ENCODE results near the gene ZKSCAN3. TPM values are rescaled to one million over a fixed set of nuclear protein-coding genes. Genes with fewer than 3 reads are reported as not detected.

ZKSCAN3 gene
- total and polyA plus RNA-seq, 2 of the 4 experiments (the other 2 are of a cell fraction): 3.7 to 4.8 TPM

DNA sequence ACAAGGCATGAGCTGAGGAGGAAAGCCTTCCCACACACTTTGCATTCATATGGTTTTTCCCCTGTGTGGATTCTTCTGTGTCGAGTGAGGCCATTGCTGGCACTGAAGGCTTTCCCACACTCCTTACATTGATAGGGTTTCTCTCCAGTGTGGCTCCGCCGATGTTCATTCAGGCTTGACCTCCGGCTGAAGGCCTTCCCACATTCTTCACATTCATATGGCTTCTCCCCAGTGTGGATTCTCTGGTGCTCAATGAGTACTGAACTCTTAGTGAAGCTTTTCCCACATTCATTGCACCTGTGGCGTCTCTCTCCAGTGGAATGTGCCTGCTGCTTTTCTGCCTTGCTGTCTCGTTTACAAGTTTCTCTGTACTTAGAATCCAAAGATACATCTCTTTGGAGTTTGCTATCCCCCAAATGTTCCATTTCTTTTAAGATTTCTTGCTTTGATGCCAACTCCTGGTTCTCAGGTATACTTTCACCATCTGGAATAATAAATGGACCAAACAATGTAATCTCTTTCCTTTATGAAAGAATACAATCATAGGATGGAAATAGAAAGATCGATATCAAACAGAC, 23.3 kb upstream of the ZKSCAN3 start:
- Histone ChIP-seq H3K56ac (ENCODE audit: extremely low read depth, insufficient read depth, low read length) (no peak overlapping the region), H3K27ac (ENCODE audit: insufficient read depth, low read length) (no peak overlapping the region), H3K27me3 (ENCODE audit: control insufficient read depth, insufficient read depth, low read length) (no peaks in the 10 kb centered on the region), H3K18ac (ENCODE audit: low read depth, low read length) (no peak overlapping the region), H2BK120ac (ENCODE audit: low read depth, low read length) (no peak overlapping the region), H3K4me3 (ENCODE audit: insufficient read depth, low read depth, low read length) (no peak overlapping the region), H3K4me1 (ENCODE audit: control insufficient read depth, insufficient read depth, low read length) (no peaks in the 10 kb centered on the region), H3K4ac (ENCODE audit: low read depth, low read length) (no peak overlapping the region), H3K9ac (ENCODE audit: low read depth, low read length) (no peak overlapping the region), H4K91ac (ENCODE audit: insufficient read depth, low read depth, low read length) (no peak overlapping the region), H2AK5ac (ENCODE audit: low read depth, low read length) (no peak overlapping the region), H3K9me3 (ENCODE audit: control insufficient read depth, insufficient read depth, low read length) (peaks cover 21% of the 10 kb centered on the region), H3K36me3 (ENCODE audit: control insufficient read depth, insufficient read depth, low read length) (peaks cover 11% of the 10 kb centered on the region), H2AK9ac (replicated peaks; ENCODE audit: low read depth, low read length, poor library complexity) (no peak overlapping the region), H3K23ac (ENCODE audit: low read depth, low read length) (no peak overlapping the region), H2AFZ (replicated peaks; ENCODE audit: low read length, poor library complexity) (no peak overlapping the region), H4K8ac (ENCODE audit: low read depth in 2 of 2, low read length in 2 of 2) (no peak overlapping the region), H3K79me1 (ENCODE audit: low read depth in 1 of 2, low read length in 2 of 2) (no peaks in the 10 kb centered on the region), H3K4me2 (ENCODE audit: low read depth, low read length) (no peak overlapping the region), H3K9me1 (ENCODE audit: insufficient read depth, low read length) (no peaks in the 10 kb centered on the region), H2BK15ac (ENCODE audit: low read depth, low read length) (no peak overlapping the region), H2BK5ac (ENCODE audit: low read depth, low read length, poor library complexity, severe bottlenecking) (no peak overlapping the region), H4K5ac (ENCODE audit: low read depth, low read length) (no peak overlapping the region), H3K14ac (replicated peaks; ENCODE audit: low read depth, low read length) (no peak overlapping the region), H4K20me1 (ENCODE audit: insufficient read depth, low read length) (no peaks in the 10 kb centered on the region), H2BK20ac (ENCODE audit: low read depth, low read length) (no peak overlapping the region)
- BruUV-seq (replicated peaks): no TSS peak
- DNase-seq (no peak), ATAC-seq (ENCODE audit: low read depth) (no peak)
- no peak for TF ChIP-seq RAD21 (IDR thresholded peaks at IDR 0.05; ENCODE audit: low read length)
- TF ChIP-seq MAFK (IDR thresholded peaks at IDR 0.05; ENCODE audit: low read depth, low read length): no peak
- TF ChIP-seq POLR2A (IDR thresholded peaks at IDR 0.05; ENCODE audit: low read depth, low read length): no peak
- TF ChIP-seq CHD1 (IDR thresholded peaks at IDR 0.05; ENCODE audit: low read depth, low read length): no peak
- no peak for TF ChIP-seq SMC3 (IDR thresholded peaks at IDR 0.05; ENCODE audit: low read depth, low read length)
- no peak for TF ChIP-seq BHLHE40 (IDR thresholded peaks at IDR 0.05; ENCODE audit: low read depth, low read length)
- in situ Hi-C loops (cut with MboI; ENCODE audit: low sequenced_read_pairs): no loop called here
- dilution Hi-C loops (cut with HindIII; ENCODE audit: low sequenced_read_pairs, unreplicated experiment): no loop called here
- WGBS, 2 experiments (ENCODE audit: extremely low coverage in 2 of 2, insufficient read length in 1 of 2): 85% methylated on average over 4 of the region's 7 CpGs; no CpG with 5 or more reads in 1 of the 2 experiments
- CTCF ChIA-PET: no interaction called here
- intact Hi-C loops (cut with micrococcal nuclease): no loop called here
- POLR2A ChIA-PET (ENCODE audit: unreplicated experiment): no interaction called here
